CD4-positive, alpha-beta T cell treated with Interleukin-4 for 1 hour (primary cell): Measurements from ENCODE around the gene CHSY1.
A peak's percentile ranks its signal among the peaks of the same experiment; 100 is the strongest.
"Not testable (repeated sequence)": the region's sequence is repeated elsewhere in the genome, so short reads cannot be mapped to it uniquely, and the experiment has no call there.

Experiments used
- DNase-seq, 2 donors: peaks; one replicate each; pipeline ENCODE4 v3.0.0-alpha.2; 2020 to 2022

CHSY1 gene

DNA sequence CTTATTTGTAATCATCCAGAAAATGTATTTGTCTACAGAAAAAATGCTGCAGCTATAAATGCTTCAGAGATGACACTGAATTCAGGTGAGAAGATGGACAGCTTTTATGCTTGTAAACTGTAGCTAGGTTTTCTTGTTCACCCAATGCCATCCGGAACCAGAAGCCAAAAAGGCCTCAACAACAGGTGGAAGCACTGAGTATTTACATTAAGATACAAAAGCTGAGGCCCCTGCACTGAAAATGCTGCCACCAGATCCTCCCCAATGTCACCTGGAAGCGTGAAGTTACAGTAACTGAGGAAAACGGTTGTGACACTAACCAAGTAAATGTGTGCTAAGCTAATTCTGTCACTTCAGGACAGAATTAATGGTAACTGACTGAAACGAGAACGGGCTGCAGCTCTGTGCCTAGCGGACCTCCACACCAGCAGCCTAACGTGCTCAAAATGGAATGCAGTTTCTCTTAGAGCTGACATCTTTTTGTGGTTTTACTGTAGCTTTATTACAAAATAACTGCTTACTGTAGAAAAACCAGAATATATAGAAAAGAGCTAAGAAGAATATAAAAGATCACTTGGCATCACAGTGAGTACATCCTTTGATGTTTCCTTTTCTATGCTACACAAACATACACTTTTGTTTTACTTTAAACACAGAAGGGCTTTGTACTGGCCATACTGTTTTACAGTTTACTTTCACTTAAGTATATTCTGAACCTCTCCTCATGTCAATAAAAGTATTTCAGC, 7.6 kb downstream of the CHSY1 start:
- DNase-seq, result no peak

DNA sequence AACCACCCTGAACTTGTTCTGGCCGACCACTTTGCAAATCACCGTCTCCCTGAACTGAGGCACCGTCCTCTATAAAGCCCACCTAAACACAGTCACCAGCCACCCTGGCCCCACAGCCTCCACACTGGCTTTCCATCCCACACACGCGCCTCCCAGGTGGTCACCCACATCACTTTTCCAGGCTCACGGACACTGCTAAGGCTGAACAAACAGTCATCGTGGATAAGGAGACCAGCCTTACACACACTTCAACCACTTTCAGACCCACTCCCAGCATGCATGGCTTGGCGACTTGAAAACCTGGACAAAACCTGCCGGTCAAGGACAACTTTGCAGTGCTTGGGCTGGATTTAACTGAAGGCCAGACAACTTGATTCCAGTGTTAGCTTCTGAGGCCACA, 8.4 kb downstream of the CHSY1 start:
- DNase-seq, result no peak

DNA sequence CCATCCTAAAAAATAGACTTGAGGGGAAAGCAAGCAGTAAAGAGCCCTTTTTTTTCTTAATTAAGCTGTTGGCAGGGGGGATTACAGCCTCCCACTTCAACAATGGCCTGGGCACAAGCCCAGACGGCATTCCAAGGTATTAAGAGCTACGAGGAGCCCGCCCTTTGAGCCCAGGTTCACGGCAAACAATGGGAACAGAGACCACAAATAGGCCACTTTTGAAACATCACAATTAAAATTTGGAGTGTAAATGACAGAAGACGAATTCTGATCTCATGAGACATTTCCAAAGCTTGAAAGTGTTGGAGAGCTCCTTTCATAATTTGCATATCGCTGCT, 8.9 kb downstream of the CHSY1 start:
- DNase-seq, result no peak

DNA sequence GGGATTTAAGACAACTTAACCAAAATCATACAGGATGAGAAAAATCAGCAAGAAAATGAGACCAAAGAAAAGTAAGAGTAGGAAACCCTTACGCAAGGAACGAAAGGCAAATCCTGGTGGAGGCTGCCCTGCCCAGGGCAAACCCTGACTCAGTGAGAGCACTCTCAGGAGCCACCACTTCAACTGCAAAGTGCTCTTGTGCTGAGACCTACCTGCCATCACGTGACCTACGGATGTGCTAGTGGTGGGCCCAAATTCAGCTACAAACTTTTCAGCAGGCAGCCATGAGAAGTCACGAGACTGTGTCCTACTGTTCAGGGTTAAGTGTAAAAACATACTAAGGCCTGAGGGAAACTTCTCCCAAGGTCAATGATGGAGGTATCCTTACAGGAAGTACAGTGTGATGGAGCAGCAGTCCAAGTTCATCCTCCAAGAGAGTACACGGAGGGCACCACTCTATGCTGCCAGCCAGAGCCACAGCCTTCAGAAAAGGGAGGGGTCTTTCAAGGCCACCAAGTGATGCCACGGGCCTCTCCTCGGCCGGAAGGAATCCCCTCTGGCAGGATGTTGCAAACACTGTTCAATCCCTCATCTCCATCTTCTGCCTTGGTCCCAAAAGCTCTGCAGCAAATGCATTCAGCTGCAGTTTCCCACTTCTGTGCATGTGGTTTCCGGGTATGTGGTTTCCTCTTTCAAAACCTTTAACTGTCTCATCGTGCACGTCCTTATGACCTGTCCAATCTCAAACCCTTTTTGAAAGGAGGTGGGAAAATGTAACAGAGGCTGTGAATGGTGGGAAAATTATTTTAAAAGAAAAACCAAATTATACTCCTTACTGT, 9.5 kb downstream of the CHSY1 start:
- peak; percentile 75 to 86 for DNase-seq

DNA sequence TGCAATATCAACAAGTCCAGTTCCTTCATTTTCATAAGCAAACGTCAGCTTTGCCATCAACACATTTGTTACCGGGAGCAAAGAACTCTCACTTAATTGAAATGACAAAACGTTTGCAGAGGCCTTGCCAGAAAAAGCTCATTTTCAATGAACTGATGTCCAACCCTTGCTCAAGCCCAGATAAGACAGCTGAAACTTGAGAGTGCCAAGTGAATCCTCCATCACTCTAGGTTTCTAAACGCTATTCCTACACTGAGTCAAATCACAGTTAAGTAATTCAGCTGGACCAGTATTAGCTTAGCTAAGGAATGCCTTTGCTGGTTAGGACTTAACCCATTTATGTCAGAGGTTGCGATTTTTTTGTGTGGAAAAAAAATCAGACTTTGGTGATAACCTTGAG, 11.5 kb downstream of the CHSY1 start:
- DNase-seq, result no peak

DNA sequence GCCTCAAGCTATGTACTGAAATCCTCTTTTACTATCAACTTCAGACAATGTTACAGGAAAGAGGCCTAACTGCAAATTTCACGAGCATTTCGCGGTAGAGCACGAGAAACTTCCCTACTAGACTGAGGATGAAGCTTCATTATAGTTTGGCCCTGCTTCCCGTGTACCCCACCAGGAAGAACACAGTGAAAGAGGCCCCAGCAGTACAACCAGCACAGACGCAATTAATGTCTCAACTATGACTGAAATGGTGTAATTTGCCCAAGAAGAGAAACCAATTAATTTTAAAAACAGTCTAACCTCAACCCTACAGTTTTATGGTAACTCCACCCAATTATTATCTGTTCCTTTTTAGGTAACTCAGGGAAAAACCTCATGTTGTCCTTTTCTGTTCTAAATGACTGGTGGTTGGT, 12.1 kb downstream of the CHSY1 start:
- DNase-seq, result no peak

DNA sequence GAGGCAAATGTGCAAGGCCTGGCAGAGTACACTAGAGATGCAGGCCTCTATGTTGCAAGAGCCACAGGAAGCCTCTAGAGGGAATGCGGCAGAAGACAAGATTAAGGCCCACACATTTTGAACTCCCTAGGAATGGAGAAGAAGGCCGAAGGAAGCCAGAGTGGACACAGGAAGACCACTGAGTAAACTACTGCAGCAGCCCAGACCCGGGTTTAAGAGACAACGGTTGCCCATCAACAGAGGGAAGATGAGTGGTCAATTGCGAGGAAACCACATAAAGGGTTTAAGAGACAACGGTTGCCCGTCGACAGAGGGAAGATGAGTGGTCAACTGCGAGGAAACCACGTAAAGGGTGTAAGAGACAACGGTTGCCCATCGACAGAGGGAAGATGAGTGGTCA, 14.6 kb downstream of the CHSY1 start:
- no peak for DNase-seq

DNA sequence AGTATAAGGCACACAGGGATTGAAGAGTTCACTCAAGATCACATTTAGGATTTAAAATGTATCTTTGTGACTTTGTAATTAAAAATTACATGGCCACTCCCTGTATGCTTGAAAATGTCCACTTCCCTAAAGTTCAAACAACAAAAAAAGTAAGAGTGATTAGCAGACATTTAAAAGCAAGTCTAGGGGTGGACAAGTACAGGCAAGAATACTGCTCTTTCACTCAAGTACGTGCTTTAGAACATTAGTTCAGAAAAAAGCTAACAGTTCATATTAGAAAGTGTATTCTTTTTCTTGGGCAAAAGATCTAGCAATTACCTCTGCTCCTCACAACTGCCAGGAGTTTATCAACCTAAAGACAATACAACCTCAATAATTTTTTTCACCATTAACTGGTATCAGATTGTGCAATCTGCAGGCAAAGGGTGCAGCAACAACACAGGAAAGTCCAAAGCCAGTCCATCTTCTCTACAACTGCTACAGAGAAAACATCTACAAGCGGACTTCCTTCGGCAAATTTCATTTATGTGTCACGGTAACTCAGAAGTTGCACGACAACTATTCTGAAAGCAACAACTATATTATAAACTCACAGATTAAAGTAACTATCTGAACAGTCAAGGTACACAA, 18.1 kb downstream of the CHSY1 start:
- DNase-seq, result no peak

DNA sequence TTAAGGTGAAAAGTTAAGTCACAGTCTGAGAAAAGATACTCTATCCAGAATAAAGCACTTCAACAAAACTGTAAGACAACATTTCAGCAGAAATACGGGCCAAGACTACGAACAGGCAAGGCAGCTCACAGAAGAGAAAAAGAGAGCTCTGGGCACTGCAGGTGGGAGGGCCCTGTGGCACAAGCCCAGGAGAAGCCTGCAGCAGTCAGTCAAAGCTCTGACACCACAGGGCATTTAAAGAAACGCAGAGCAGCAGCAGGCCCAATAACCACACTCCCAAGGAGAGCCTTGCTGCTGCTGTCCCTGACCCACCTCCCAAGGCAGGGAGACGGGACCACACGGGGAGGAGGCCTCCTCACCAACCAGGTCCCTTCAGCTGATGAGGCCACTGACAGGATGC, 19.2 kb downstream of the CHSY1 start:
- no peak for DNase-seq

DNA sequence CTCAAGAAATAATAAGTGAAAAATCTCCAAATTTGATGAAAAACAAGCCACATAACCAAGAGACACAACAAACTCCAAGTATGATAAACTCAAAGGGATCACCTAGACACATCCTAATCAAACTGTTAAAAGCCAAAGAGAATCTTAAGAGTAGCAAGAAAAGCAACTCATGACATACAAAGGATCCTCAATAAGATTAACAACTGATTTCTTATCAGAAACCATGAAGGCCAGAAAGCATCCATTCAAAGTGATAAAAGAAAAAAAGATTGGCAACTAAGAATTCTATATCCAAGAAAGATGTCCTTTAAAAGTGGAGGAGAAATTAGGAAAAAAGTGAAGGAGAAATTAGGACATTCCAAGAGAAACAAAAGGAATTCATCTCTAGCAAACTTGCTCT, 23.5 kb downstream of the CHSY1 start:
- DNase-seq, result no peak

DNA sequence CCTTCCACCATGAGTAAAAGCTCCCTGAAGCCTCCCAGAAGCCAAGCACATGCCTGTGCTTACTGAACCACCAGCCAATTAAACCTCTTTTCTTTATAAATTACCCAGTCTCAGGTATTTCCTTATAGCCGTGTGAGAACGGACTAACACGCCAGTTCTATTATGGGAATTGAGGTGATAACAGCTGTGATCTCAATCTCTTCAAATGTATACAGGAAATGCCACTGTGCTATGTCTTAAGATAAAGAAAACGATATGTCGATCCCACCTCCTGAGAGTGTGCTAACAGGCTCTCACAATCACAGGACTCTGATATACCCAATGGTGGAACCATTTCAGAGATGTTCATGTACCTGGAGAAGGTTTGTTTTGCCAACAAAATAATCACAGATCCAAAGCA, 26.2 kb downstream of the CHSY1 start:
- DNase-seq, result no peak

DNA sequence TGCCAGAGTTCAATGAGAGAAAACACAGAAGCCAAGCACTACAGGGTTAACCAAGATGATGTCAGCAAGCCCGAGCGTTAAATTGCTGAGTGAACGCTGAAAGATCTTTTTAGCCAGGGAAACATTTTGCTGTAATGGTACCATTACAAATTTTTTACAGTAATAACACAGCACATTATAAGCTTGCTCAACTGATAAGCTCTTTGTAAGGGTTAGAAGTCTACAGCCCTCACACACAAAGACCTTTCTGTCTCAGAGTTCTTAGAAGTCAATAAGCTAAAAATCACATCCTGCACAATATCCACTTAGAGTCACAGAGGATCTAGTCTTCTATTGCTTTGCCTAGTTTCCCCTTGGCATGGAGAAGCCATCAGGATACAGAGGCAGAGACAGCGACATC, 29.9 kb downstream of the CHSY1 start:
- DNase-seq, result no peak

DNA sequence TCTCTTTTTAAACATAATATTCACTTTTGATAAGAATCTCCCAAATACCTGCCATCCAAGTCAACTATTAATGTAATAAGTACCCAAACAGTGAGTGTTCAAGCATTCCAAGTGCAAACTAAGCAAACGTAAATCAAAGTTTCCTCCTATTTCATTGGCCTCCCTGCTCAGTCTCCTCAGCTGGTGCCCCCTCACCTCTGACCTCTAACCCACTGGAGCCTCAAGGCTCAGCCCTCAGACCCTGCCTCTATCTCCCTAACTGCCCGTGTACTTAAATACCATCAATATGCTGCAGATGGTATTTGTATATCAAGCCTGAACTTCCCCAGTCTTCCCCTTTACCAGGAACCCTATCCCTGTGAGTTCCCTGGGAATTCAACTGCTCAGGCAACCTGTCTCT, 31.8 kb downstream of the CHSY1 start:
- no peak for DNase-seq

DNA sequence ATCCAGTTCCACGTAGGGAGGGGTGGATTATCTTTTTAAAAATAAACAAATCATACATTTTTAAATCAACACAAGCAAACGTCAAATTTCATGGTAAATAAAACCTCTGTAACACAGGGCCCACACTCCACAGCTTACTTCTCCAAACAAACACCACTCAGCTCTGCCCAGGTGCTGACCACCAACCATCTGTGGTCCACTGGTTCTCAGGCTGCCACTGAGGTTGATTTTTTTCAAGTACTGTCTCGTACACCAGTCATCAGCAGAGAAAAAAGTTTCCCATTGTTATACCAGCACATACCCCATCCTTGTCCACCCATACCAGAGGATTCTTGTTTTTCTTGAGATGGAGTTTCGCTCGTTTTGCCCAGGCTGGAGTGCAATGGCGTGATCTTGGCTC, 32.4 kb downstream of the CHSY1 start:
- DNase-seq, result no peak

DNA sequence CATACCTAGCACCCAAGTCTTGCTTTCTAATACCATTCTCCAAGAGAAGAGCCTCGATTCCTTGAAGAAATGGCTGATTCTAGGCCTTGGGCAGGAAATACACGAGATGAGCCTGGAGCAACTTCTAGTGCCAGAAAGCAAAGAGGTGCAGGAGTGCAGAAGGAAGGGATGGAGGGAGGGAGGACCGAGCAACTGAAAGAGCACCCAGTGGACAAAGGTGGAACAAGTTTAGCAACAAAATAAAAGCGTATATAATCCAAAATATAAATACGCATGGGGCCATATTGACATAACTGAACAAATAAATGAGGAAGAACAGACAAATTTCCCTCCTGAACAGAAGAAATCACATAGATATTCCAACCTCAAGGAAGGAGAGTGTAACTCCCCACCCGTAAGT, 34.4 kb downstream of the CHSY1 start:
- DNase-seq, result no peak

DNA sequence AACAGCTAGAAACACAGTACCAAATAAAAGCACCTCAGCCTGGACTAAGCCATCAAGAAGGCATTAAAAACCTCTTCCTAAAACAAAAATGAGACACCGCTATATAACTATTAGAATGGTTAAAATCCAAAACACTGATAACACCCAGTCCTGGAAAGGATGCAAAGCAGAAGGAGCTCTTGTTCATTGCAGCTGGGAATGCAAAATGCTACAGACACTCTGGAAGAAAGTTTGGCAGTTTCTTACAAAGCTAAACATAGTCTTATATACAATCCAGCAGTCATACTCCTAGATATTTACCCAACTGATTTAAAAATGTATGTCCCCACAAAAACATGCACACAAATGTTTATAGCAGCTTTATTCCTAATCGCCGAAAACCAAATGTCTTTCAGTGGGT, 35.7 kb downstream of the CHSY1 start:
- DNase-seq, result no peak

DNA sequence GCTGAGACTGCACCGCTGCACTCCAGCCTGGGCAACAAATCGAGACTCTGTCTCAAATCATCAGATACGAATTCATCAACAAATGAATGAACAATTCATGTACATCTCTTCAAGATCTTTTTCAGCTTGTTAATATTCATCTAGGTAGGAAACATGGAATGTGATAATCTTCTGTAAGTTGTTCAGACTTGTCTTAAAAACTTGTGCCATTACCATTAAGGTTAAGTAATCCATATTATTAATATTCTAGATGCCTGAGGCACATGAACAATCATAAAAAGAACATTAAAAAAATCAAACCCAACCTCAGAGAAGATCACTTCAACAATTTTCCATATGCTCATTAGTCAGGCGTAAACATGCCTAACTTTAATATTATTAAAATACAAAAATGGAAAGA, 36.2 kb downstream of the CHSY1 start:
- no peak for DNase-seq

DNA sequence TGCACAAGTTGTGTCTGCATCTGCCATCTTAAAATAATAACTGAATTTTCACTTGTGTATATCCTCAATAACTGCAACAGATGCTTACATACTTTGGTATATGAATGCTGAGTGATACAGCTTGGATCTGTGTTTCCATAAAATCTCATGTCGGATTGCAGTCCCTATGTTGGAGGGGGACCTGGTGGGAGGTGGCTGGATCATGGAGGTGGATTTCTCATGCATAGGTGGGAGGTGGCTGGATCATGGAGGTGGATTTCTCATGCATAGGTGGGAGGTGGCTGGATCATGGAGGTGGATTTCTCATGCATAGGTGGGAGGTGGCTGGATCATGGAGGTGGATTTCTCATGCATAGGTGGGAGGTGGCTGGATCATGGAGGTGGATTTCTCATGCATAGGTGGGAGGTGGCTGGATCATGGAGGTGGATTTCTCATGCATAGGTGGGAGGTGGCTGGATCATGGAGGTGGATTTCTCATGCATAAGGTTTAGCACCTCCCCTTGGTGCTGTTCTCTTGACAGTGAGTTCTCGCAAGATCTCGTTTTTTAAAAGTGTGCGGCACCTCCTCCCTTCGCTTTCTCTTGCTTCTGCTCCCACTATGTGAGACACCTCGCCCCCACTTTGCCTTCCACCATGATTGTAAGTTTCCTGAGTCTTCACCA, 37.3 kb downstream of the CHSY1 start:
- DNase-seq, result not testable (repeated sequence)

DNA sequence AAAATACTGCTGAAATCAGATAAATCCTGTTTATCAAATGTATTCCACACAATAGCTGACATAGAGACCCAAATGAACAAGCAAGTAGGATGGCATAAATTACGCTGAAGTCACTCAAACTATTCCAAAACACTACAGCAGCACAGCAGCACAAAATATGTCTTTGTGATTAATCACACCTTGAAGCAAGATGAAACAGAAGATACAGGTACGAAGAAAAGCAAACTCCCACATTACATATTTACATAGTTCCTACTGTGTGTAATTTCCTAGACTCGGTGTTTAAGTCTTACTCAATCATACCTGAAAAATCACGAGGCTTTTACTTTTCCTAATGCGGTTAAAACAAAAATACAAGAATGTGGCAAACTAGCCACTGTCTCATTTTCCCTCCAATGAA, 38.3 kb downstream of the CHSY1 start:
- no peak for DNase-seq

DNA sequence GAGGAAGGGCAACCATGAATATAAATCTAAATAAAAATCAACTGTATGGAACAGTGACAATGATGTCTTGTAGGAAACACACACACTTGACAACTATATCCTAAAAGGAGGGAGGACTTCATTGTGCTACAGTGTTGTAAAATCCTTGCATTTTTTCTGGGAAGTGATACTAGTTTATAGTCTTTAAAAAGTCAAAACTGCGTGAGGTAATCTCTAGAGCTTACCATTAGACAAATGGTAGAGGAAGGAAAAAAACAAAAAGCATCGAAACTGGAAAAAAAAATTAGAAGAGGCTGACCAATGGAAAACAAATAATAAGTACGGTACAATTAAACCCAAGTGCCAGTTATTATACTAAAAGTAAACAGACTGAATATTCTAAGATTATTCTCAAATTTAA, 38.7 kb downstream of the CHSY1 start:
- DNase-seq, result no peak

DNA sequence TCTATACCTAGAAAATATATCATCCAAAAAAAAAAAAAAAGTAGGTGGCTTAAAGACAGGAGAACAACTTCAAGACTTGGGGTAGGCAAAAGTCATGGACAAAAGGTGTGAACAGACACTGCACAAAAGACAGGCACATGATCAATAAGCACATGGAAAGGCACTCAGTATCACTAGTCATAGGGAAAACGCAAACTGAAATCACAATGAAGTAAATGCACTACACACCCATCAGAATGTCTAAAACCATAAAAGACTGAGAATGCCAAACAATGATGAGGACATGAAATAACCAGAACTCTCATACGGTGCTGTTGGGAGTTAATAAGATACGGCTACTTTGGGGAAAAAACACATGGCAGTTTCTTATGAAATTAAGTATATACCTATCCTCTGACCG, 40.0 kb downstream of the CHSY1 start:
- DNase-seq, result no peak

DNA sequence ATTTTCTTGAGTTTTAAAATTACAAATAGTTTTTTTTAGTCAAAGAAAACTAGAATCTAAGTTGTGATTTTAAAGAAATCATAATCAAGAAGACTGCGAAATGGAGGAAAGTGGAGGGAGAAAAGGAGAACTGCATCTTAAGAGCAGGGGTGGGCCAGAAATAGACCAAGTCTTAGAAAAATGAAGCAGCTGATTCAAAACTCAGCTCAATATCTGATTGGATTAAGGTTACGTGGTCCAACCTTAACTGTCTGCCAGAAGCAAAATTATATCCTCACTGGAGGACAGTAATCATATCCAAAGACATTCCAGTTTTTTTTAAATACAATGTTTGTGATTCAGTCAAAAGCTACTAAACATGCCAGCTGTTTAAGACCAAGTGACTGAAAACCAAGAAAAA, 41.4 kb downstream of the CHSY1 start:
- no peak for DNase-seq

DNA sequence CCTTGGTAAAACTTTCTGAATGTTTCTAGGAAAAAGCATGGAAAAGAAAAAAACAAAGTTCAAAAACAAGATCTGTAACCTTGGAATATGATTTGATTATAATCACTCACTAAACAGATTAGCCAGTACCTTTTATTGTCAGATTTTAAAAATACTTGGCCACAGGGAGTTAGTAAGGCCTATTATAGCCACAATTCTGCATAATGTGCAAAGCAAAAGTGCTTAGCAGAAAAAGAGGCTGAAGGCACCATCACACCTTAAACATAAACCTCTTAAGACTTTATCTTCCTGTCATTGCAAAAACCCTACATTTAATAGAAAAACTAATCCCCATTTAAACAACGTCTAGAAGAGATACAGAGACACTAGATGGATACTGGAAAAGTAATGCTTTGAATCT, 41.8 kb downstream of the CHSY1 start:
- DNase-seq, result no peak
